ENCODE measurements around the gene ZC2HC1B. TPM values are rescaled to one million over a fixed set of nuclear protein-coding genes. Genes with fewer than 3 reads are reported as not detected.
"Not testable (repeated sequence)": the region's sequence is repeated elsewhere in the genome, so short reads cannot be mapped to it uniquely, and the experiment has no call there.

Gene ZC2HC1B
- total RNA-seq, 3 donors from 2014 or later (not counting 1 experiment from before 2014, with no cell fraction given) = not detected

GRCh38 chr6:143859891-143860660 lies 4.2 kb upstream of the ZC2HC1B start:
- Histone ChIP-seq H3K4me1 (ENCODE audit: control insufficient read depth, insufficient read depth, low read length) (no peaks in the 10 kb centered on the region), H3K4me3 (ENCODE audit: low read length) (no peak overlapping the region), H3K36me3 (ENCODE audit: control insufficient read depth, insufficient read depth, low read length) (peaks cover 86% of the 10 kb centered on the region), H3K27ac (ENCODE audit: low read length) (no peak overlapping the region), H3K27me3 (ENCODE audit: control insufficient read depth, insufficient read depth, low read length) (no peaks in the 10 kb centered on the region), H3K9me3 (ENCODE audit: control insufficient read depth, insufficient read depth, low read length) (no peaks in the 10 kb centered on the region)
- Mint-ChIP-seq H3K4me3 (no peak overlapping the region), H3K27me3 (ENCODE audit: low read depth in 2 of 2) (no peaks in the 10 kb centered on the region), H3K4me1 (peaks cover 3 to 12% of the 10 kb centered on the region in 2 donors), H3K27ac (no peak overlapping the region), H3K9me3 (no peaks in the 10 kb centered on the region), H3K36me3 (peaks cover 49% of the 10 kb centered on the region)
- intact Hi-C loops (cut with micrococcal nuclease) = no loop called here
- DNase-seq (no peak), ATAC-seq (no peak)
- WGBS (ENCODE audit: insufficient coverage) = 90% methylated on average over 3 of the region's 3 CpGs
- TF ChIP-seq, protein P1, sequence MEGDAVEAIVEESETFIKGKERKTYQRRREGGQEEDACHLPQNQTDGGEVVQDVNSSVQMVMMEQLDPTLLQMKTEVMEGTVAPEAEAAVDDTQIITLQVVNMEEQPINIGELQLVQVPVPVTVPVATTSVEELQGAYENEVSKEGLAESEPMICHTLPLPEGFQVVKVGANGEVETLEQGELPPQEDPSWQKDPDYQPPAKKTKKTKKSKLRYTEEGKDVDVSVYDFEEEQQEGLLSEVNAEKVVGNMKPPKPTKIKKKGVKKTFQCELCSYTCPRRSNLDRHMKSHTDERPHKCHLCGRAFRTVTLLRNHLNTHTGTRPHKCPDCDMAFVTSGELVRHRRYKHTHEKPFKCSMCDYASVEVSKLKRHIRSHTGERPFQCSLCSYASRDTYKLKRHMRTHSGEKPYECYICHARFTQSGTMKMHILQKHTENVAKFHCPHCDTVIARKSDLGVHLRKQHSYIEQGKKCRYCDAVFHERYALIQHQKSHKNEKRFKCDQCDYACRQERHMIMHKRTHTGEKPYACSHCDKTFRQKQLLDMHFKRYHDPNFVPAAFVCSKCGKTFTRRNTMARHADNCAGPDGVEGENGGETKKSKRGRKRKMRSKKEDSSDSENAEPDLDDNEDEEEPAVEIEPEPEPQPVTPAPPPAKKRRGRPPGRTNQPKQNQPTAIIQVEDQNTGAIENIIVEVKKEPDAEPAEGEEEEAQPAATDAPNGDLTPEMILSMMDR (IDR thresholded peaks at IDR 0.05) = no peak

- Histone ChIP-seq H3K27ac (ENCODE audit: low read length) (no peak overlapping the region), H3K4me1 (ENCODE audit: control insufficient read depth, insufficient read depth, low read length) (no peaks in the 10 kb centered on the region), H3K36me3 (ENCODE audit: control insufficient read depth, insufficient read depth, low read length) (peaks cover 58% of the 10 kb centered on the region), H3K27me3 (ENCODE audit: control insufficient read depth, insufficient read depth, low read length) (no peaks in the 10 kb centered on the region), H3K4me3 (ENCODE audit: low read length) (no peak overlapping the region), H3K9me3 (ENCODE audit: control insufficient read depth, insufficient read depth, low read length) (no peaks in the 10 kb centered on the region)
- Mint-ChIP-seq H3K36me3 (peaks cover 32% of the 10 kb centered on the region), H3K27me3 (ENCODE audit: low read depth in 2 of 2) (no peaks in the 10 kb centered on the region), H3K9me3 (no peaks in the 10 kb centered on the region), H3K4me3 (no peak overlapping the region), H3K4me1 (no peaks in the 10 kb centered on the region), H3K27ac (no peak overlapping the region)
- WGBS (ENCODE audit: insufficient coverage) = 100% methylated on average over 2 of the region's 2 CpGs
- DNase-seq (no peak), ATAC-seq (no peak)
- TF ChIP-seq, protein P1 (IDR thresholded peaks at IDR 0.05) = no peak
- intact Hi-C loops (cut with micrococcal nuclease) = no loop called here
Measured at GRCh38 chr6:143863771-143864170, 503 bp upstream of the ZC2HC1B start.

DNA sequence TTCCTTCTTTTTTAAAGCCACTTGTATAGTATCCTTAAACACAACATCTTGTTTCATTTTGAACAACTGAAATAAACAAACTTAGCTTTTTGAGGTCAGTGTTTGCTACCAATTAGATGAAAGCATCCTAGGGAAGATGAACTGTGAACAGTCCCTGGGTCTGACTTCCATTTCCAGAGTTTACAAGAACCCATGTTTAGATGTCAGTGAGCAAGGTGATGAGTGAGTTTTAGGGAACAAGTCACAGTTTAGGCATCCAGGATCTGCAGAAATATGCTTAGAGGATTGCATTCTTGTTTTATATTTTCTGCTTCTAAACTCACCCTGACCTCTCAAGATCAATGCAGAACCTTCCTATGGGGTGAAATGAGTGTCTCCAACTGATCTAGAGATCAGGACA lies 3.0 kb downstream of the ZC2HC1B start:
- Mint-ChIP-seq H3K27me3 (ENCODE audit: low read depth in 2 of 2) (no peaks in the 10 kb centered on the region), H3K36me3 (peaks cover 25% of the 10 kb centered on the region), H3K4me3 (no peak overlapping the region), H3K4me1 (no peaks in the 10 kb centered on the region), H3K27ac (no peak overlapping the region), H3K9me3 (no peaks in the 10 kb centered on the region)
- Histone ChIP-seq H3K4me3 (ENCODE audit: low read length) (no peak overlapping the region), H3K4me1 (ENCODE audit: control insufficient read depth, insufficient read depth, low read length) (no peaks in the 10 kb centered on the region), H3K27me3 (ENCODE audit: control insufficient read depth, insufficient read depth, low read length) (no peaks in the 10 kb centered on the region), H3K9me3 (ENCODE audit: control insufficient read depth, insufficient read depth, low read length) (no peaks in the 10 kb centered on the region), H3K27ac (ENCODE audit: low read length) (no peak overlapping the region), H3K36me3 (ENCODE audit: control insufficient read depth, insufficient read depth, low read length) (peaks cover 24% of the 10 kb centered on the region)
- ATAC-seq (no peak), DNase-seq (no peak)
- TF ChIP-seq, protein P1 (IDR thresholded peaks at IDR 0.05) = no peak
- intact Hi-C loops (cut with micrococcal nuclease) = no loop called here

GRCh38 chr6:143868808-143869207 lies 4.5 kb downstream of the ZC2HC1B start:
- H3K4me3 ChIP-seq (ENCODE audit: low read length); H3K9me3 Mint-ChIP-seq; ATAC-seq; H3K4me1 Mint-ChIP-seq; H3K27ac Mint-ChIP-seq; H3K27me3 Mint-ChIP-seq (ENCODE audit: low read depth in 2 of 2); DNase-seq; H3K36me3 ChIP-seq (ENCODE audit: control insufficient read depth, insufficient read depth, low read length); H3K9me3 ChIP-seq (ENCODE audit: control insufficient read depth, insufficient read depth, low read length); H3K27me3 ChIP-seq (ENCODE audit: control insufficient read depth, insufficient read depth, low read length); H3K4me1 ChIP-seq (ENCODE audit: control insufficient read depth, insufficient read depth, low read length); H3K4me3 Mint-ChIP-seq; H3K27ac ChIP-seq (ENCODE audit: low read length); intact Hi-C loops (cut with micrococcal nuclease): not testable (repeated sequence)
- H3K36me3 Mint-ChIP-seq = peaks cover 16% of the 10 kb centered on the region
- 95% methylated on average over 2 of the region's 3 CpGs for whole genome bisulfite sequencing (ENCODE audit: insufficient coverage)

- DNase-seq; ATAC-seq; H3K9me3 ChIP-seq (ENCODE audit: control insufficient read depth, insufficient read depth, low read length); H3K27ac Mint-ChIP-seq; H3K4me3 ChIP-seq (ENCODE audit: low read length); H3K4me1 Mint-ChIP-seq; H3K27ac ChIP-seq (ENCODE audit: low read length); H3K4me1 ChIP-seq (ENCODE audit: control insufficient read depth, insufficient read depth, low read length); H3K27me3 ChIP-seq (ENCODE audit: control insufficient read depth, insufficient read depth, low read length); intact Hi-C loops (cut with micrococcal nuclease); H3K36me3 ChIP-seq (ENCODE audit: control insufficient read depth, insufficient read depth, low read length); H3K27me3 Mint-ChIP-seq (ENCODE audit: low read depth in 2 of 2); H3K4me3 Mint-ChIP-seq; H3K9me3 Mint-ChIP-seq: not testable (repeated sequence)
- 100% methylated on average over 1 of the region's 1 CpG for WGBS (ENCODE audit: insufficient coverage)
- H3K36me3 Mint-ChIP-seq = peaks cover 17% of the 10 kb centered on the region
Measured at GRCh38 chr6:143871202-143871730, 7.0 kb downstream of the ZC2HC1B start.

All from natural killer cell (primary cell).